SK-N-SH (cell line): Measurements from ENCODE around the gene MINDY2. TPM values are rescaled to one million over a fixed set of nuclear protein-coding genes. Genes with fewer than 3 reads are reported as not detected.
A peak's percentile ranks its signal among the peaks of the same experiment; 100 is the strongest.

Experiments
- CTCF ChIA-PET: fragments of 300-600, 350-600 bp; formaldehyde crosslinking; extraction: SDS; loops from one replicate; lab custom pipeline; 2021; lab: Yijun Ruan, JAX
- POLR2A ChIA-PET: fragments of 350-600 bp; sonication (Branson Sonifier 250); formaldehyde crosslinking; extraction: SDS; loops from one replicate; lab custom pipeline; 2020; ENCODE audit warnings: antibody characterized with exemption, inconsistent platforms; lab: Yijun Ruan, JAX
- DNase-seq: peaks from one replicate; pipeline ENCODE4 v3.0.0; 2012
- H2AFZ ChIP-seq: fragments of 200-600 bp; sonication (generic); 2 replicates; pipeline ENCODE4 v1.8.1; 2016; ENCODE audit warnings: antibody characterized with exemption, mild to moderate bottlenecking, low read depth
- H3F3A ChIP-seq: fragments of 200-600 bp; sonication (generic); replicated peaks from 2 replicates; pipeline ENCODE3; 2016; ENCODE audit warnings: antibody characterized with exemption, mild to moderate bottlenecking; ENCODE audit not compliant: insufficient read depth
- H3K27ac ChIP-seq, 2 experiments: fragments of 200-500 bp in 1 of 2; fragments of 200-600 bp in 1 of 2; sonication (Bioruptor generic) in 1 of 2; sonication (generic), shearing (Covaris generic) in 1 of 2; 2 replicates each; pipeline versions ENCODE4 v1.5.1 to v1.6.1; 2014 to 2016; ENCODE audit warnings: low read depth in 2 of 2, inconsistent platforms in 1 of 2, low read length in 1 of 2, mild to moderate bottlenecking in 1 of 2, mixed read lengths in 1 of 2
- H3K27me3 ChIP-seq: fragments of 200-600 bp; sonication (generic), shearing (Covaris generic); 2 replicates; pipeline ENCODE4 v1.6.1; 2016; ENCODE audit warnings: mixed run types; ENCODE audit not compliant: insufficient read depth
- H3K36me3 ChIP-seq, 2 experiments: fragments of 200-500 bp in 1 of 2; fragments of 200-600 bp in 1 of 2; sonication (Bioruptor generic) in 1 of 2; sonication (generic) in 1 of 2; replicated peaks in 1 of 2; 2 replicates each; pipeline versions ENCODE3 to v1.5.1; 2014 to 2016; ENCODE audit warnings: low read length in 1 of 2, mild to moderate bottlenecking in 1 of 2; ENCODE audit not compliant: insufficient read depth in 2 of 2, control insufficient read depth in 1 of 2
- H3K4me1 ChIP-seq, 2 experiments: fragments of 200-500 bp in 1 of 2; fragments of 200-600 bp in 1 of 2; sonication (Bioruptor generic) in 1 of 2; sonication (generic), shearing (Covaris generic) in 1 of 2; 2 replicates each; pipeline versions ENCODE4 v1.5.1 to v1.6.1; 2014 to 2016; ENCODE audit warnings: low read depth in 1 of 2, low read length in 1 of 2, mixed run types in 1 of 2; ENCODE audit not compliant: insufficient read depth in 2 of 2, control insufficient read depth in 1 of 2
- H3K4me2 ChIP-seq: fragments of 200-600 bp; sonication (generic), shearing (Covaris generic); 2 replicates; pipeline ENCODE4 v1.6.1; 2017; ENCODE audit warnings: mixed run types
- H3K4me3 ChIP-seq, 2 experiments: fragments of 200-500 bp in 1 of 2; fragments of 200-600 bp in 1 of 2; sonication (Bioruptor generic) in 1 of 2; sonication (generic), shearing (Covaris generic) in 1 of 2; 2 replicates each; pipeline versions ENCODE4 v1.5.1 to v1.8.1; 2014 to 2016; ENCODE audit warnings: low read depth in 2 of 2, inconsistent platforms in 1 of 2, low read length in 1 of 2, mild to moderate bottlenecking in 1 of 2, mixed read lengths in 1 of 2, moderate library complexity in 1 of 2
- H3K79me2 ChIP-seq: fragments of 200-600 bp; sonication (generic); 2 replicates; pipeline ENCODE4 v1.8.1; 2017; ENCODE audit warnings: mild to moderate bottlenecking; ENCODE audit not compliant: insufficient read depth
- H3K9ac ChIP-seq: fragments of 200-600 bp; sonication (generic); 2 replicates; pipeline ENCODE4 v1.6.1; 2017; ENCODE audit warnings: mixed run types
- H3K9me2 ChIP-seq: fragments of 200-600 bp; sonication (generic); 2 replicates; pipeline ENCODE4 v1.6.1; 2017; ENCODE audit warnings: mixed run types
- H3K9me3 ChIP-seq: fragments of 200-600 bp; sonication (generic); 2 replicates; pipeline ENCODE4 v1.6.1; 2017; ENCODE audit warnings: mixed run types, mild to moderate bottlenecking, moderate library complexity
- H4K20me1 ChIP-seq: fragments of 200-600 bp; sonication (generic); 2 replicates; pipeline ENCODE4 v1.6.1; 2017; ENCODE audit warnings: mild to moderate bottlenecking, mixed run types; ENCODE audit not compliant: insufficient read depth
- ELF1 ChIP-seq: IDR thresholded peaks from 2 replicates; pipeline ENCODE4 v1.4.0; 2012
- EZH2phosphoT487 ChIP-seq: fragments of 200-600 bp; sonication (generic); IDR thresholded peaks from 2 replicates; pipeline ENCODE4 v1.6.1; 2017; ENCODE audit warnings: low read depth, mixed run types, mild to moderate bottlenecking, antibody characterized with exemption, moderate library complexity, borderline replicate concordance
- FOXJ3 ChIP-seq: sonication (generic); formaldehyde crosslinking; IDR thresholded peaks from 2 replicates; pipeline ENCODE4 v1.5.1; 2020; ENCODE audit warnings: mild to moderate bottlenecking, missing genetic modification reagents
- FOXM1 ChIP-seq: IDR thresholded peaks from 2 replicates; pipeline ENCODE4 v1.4.0; 2012; ENCODE audit warnings: low read depth, mild to moderate bottlenecking
- GABPA ChIP-seq: IDR thresholded peaks from 2 replicates; pipeline ENCODE4 v1.4.0; 2012; ENCODE audit warnings: low read depth, mild to moderate bottlenecking
- JUND ChIP-seq: IDR thresholded peaks from 2 replicates; pipeline ENCODE4 v1.4.0; 2012
- MEF2A ChIP-seq: IDR thresholded peaks from 2 replicates; pipeline ENCODE4 v1.4.0; 2012; ENCODE audit warnings: low read depth, borderline replicate concordance
- MXI1 ChIP-seq: IDR thresholded peaks from 2 replicates; pipeline ENCODE4 v1.6.1; 2012; ENCODE audit warnings: mild to moderate bottlenecking, low read depth, low read length, improper control_type of control experiment
- RAD21 ChIP-seq: IDR thresholded peaks from 2 replicates; pipeline ENCODE4 v1.6.1; 2012; ENCODE audit warnings: mild to moderate bottlenecking, low read length
- TCF12 ChIP-seq: IDR thresholded peaks from 2 replicates; pipeline ENCODE4 v1.4.0; 2012
- TEAD4 ChIP-seq: IDR thresholded peaks from 2 replicates; pipeline ENCODE4 v1.4.0; 2012; ENCODE audit warnings: mild to moderate bottlenecking, borderline replicate concordance; ENCODE audit not compliant: insufficient read depth
- WGBS: methylation state at CpG from one replicate; pipeline ENCODE4 v1.1.6; 2017; ENCODE audit warnings: low lambda C conversion rate; 5-methylcytosine and 5-hydroxymethylcytosine counted together
- polyA plus RNA-seq, 3 experiments: library from polyadenylated mRNA; depleted of rRNA; stranded (reverse); fragments of >200 nt; gene quantifications; 2 replicates each; pipeline ENCODE4 v1.2.3, GENCODE V29; 2012
- TF ChIP-seq, protein P1 (sequence below): IDR thresholded peaks from 2 replicates; pipeline ENCODE4 v1.4.0; 2012; ENCODE audit warnings: low read depth, borderline replicate concordance
- TF ChIP-seq, protein P2 (sequence below): fragments of 150-350 bp; IDR thresholded peaks from 2 replicates; pipeline ENCODE4 v1.6.1; 2016; ENCODE audit warnings: mild to moderate bottlenecking, low read depth, low read length
- TF ChIP-seq, protein P3 (sequence below): IDR thresholded peaks from 2 replicates; pipeline ENCODE4 v1.4.0; 2012; ENCODE audit warnings: low read depth
- TF ChIP-seq, protein P4 (sequence below): IDR thresholded peaks from 2 replicates; pipeline ENCODE4 v1.4.0; 2012; ENCODE audit warnings: low read depth, borderline replicate concordance
- TF ChIP-seq, protein P5 (sequence below): fragments of 200-600 bp; sonication (generic); IDR thresholded peaks from 2 replicates; pipeline ENCODE4 v1.6.1; 2017; ENCODE audit warnings: antibody characterized with exemption, mild to moderate bottlenecking, moderate library complexity

Gene MINDY2
- polyA plus RNA-seq, 1 of the 3 experiments (the other 2 are of a cell fraction), result 1.0 TPM

DNA sequence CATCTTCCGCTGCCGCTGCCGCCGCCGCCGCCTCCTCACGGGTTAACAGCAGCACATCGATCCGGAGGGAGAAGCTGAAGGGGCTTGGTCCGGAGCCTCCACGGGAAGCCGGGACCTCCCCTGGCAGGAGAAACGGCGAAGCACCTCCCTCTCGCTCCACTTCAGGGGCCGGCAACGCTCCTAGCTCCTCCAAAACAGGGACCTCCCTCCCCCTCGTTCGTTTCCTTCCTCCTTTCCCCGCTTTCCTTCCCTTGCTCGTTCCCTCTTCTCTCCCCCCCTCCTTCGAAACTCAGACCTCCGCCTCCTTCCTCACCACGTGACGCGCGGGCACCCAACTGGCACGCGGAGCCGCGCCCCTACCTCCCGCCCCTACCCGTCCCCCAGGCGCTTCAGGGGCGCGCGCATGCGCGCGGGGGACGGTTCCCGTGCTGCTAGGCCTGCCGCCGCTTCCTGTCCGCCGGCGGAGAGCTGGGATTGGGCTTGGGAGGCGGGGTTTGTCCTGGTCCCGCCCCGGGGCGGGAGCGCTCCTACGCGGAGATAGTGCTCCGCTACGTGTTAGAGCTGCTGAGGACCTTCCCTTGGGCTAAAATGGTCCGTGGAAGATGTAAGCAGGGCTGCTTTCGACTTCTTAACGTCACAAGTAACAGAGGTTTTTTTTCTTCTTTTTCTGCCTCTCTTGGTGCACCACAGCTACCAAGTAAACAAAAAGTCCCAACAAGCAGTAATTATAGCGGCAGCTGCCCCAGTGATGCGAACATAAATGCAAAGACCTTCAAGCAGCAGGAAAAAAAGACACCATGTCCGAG is 21.4 kb upstream of the MINDY2 start, which contains the start of gene ADAM10 (continued):
- TF ChIP-seq, protein P1, sequence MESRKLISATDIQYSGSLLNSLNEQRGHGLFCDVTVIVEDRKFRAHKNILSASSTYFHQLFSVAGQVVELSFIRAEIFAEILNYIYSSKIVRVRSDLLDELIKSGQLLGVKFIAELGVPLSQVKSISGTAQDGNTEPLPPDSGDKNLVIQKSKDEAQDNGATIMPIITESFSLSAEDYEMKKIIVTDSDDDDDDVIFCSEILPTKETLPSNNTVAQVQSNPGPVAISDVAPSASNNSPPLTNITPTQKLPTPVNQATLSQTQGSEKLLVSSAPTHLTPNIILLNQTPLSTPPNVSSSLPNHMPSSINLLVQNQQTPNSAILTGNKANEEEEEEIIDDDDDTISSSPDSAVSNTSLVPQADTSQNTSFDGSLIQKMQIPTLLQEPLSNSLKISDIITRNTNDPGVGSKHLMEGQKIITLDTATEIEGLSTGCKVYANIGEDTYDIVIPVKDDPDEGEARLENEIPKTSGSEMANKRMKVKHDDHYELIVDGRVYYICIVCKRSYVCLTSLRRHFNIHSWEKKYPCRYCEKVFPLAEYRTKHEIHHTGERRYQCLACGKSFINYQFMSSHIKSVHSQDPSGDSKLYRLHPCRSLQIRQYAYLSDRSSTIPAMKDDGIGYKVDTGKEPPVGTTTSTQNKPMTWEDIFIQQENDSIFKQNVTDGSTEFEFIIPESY, result no peak
- TF ChIP-seq GABPA, result peak; percentile 57
- TF ChIP-seq RAD21, result peak; percentile 3; the same call in 1 of the 2 replicates
- TF ChIP-seq, protein P2, sequence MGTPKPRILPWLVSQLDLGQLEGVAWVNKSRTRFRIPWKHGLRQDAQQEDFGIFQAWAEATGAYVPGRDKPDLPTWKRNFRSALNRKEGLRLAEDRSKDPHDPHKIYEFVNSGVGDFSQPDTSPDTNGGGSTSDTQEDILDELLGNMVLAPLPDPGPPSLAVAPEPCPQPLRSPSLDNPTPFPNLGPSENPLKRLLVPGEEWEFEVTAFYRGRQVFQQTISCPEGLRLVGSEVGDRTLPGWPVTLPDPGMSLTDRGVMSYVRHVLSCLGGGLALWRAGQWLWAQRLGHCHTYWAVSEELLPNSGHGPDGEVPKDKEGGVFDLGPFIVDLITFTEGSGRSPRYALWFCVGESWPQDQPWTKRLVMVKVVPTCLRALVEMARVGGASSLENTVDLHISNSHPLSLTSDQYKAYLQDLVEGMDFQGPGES, result no peak
- peak; percentile 16 for TF ChIP-seq MXI1
- no peak for TF ChIP-seq MEF2A
- TF ChIP-seq, protein P3, sequence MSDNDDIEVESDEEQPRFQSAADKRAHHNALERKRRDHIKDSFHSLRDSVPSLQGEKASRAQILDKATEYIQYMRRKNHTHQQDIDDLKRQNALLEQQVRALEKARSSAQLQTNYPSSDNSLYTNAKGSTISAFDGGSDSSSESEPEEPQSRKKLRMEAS, result peak; percentile 16
- TF ChIP-seq TEAD4, result no peak
- TF ChIP-seq ELF1, result peak; percentile 60
- TF ChIP-seq, all 33 proteins: peak for 15

DNA sequence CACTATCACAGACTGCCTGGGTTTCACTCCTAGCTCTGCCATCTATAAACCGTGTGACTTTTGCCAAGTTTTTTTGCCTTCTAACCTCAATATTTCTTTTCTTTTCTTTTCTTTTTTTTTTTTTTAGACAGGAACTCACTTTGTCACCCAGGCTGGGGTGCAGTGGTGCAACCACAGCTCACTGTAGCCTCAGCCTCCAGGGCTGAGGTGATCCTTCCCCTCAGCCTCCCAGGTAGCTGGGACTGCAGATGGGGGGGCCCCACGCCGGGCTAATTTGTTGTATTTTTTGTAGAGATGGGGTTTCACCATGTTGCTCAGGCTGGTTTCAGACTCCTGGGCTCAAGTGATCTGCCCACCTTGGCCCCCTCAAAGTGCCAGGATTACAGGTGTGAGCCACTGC is 18.4 kb upstream of the MINDY2 start:
- CTCF ChIA-PET, result interaction anchor here (1.2 to 1.4 kb wide), 2 partner anchors 9 to 18 kb away, joined by 3 to 4 read pairs; no protein-coding TSS in a partner anchor
- Histone ChIP-seq H3K4me3 (no peak overlapping the region), H3F3A (peaks cover 6% of the 10 kb centered on the region), H3K9me3 (no peaks in the 10 kb centered on the region), H2AFZ (no peak overlapping the region), H3K4me1 (no peaks in the 10 kb centered on the region; a peak in 1 of 4 replicates), H3K36me3 (no peaks in the 10 kb centered on the region), H3K27me3 (no peaks in the 10 kb centered on the region), H3K4me2 (no peak overlapping the region), H3K79me2 (peaks cover 12% of the 10 kb centered on the region), H4K20me1 (peaks cover 10% of the 10 kb centered on the region; the same call in 1 of the 2 replicates), H3K27ac (no peak overlapping the region), H3K9ac (no peak overlapping the region), H3K9me2 (no peaks in the 10 kb centered on the region)
- no peak for DNase-seq
- POLR2A ChIA-PET, result no interaction called here
- WGBS, result 84% methylated on average over 3 of the region's 3 CpGs
- TF ChIP-seq, protein P4, sequence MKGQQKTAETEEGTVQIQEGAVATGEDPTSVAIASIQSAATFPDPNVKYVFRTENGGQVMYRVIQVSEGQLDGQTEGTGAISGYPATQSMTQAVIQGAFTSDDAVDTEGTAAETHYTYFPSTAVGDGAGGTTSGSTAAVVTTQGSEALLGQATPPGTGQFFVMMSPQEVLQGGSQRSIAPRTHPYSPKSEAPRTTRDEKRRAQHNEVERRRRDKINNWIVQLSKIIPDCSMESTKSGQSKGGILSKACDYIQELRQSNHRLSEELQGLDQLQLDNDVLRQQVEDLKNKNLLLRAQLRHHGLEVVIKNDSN, result no peak
- TF ChIP-seq FOXJ3 (CRISPR knock-in tag) (no peak), JUND (no peak), FOXM1 (no peak), TCF12 (no peak), MXI1 (no peak), ELF1 (no peak), EZH2phosphoT487 (no peak)
- TF ChIP-seq, protein P5, sequence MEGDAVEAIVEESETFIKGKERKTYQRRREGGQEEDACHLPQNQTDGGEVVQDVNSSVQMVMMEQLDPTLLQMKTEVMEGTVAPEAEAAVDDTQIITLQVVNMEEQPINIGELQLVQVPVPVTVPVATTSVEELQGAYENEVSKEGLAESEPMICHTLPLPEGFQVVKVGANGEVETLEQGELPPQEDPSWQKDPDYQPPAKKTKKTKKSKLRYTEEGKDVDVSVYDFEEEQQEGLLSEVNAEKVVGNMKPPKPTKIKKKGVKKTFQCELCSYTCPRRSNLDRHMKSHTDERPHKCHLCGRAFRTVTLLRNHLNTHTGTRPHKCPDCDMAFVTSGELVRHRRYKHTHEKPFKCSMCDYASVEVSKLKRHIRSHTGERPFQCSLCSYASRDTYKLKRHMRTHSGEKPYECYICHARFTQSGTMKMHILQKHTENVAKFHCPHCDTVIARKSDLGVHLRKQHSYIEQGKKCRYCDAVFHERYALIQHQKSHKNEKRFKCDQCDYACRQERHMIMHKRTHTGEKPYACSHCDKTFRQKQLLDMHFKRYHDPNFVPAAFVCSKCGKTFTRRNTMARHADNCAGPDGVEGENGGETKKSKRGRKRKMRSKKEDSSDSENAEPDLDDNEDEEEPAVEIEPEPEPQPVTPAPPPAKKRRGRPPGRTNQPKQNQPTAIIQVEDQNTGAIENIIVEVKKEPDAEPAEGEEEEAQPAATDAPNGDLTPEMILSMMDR, result no peak
- TF ChIP-seq, protein P2, result no peak
- TF ChIP-seq, all 33 proteins: peak for 0
